SK-N-MC (cell line): ENCODE results near the gene SNX24.

Experiments
- EZH2 ChIP-seq: fragments of 200-600 bp; sonication (generic); IDR thresholded peaks from one replicate; pipeline ENCODE4 v1.6.1; 2017; ENCODE audit warnings: antibody characterized with exemption
- FOXP2 ChIP-seq: optimal IDR thresholded peaks from 2 replicates; pipeline ENCODE3; 2011; ENCODE audit warnings: mild to moderate bottlenecking, moderate library complexity; ENCODE audit not compliant: insufficient read depth; ENCODE audit errors: extremely low read length, control extremely low read depth
- POLR2AphosphoS5 ChIP-seq: IDR thresholded peaks from 2 replicates; pipeline ENCODE4 v1.6.1; 2012; ENCODE audit warnings: mild to moderate bottlenecking, low read depth, low read length, borderline replicate concordance

GRCh38 chr5:122978068-122978467 lies 132.7 kb downstream of the SNX24 start:
- TF ChIP-seq EZH2, result no peak
- no peak for TF ChIP-seq POLR2AphosphoS5
- TF ChIP-seq FOXP2, result no peak
